ENCODE data around the gene PITPNC1. TPM values are rescaled to one million over a fixed set of nuclear protein-coding genes. Genes with fewer than 3 reads are reported as not detected.

Gene PITPNC1
- total and polyA plus RNA-seq, 2 donors (not counting 3 experiments of a cell fraction or from before 2014, with no cell fraction given), result 2.4 to 9.6 TPM

DNA sequence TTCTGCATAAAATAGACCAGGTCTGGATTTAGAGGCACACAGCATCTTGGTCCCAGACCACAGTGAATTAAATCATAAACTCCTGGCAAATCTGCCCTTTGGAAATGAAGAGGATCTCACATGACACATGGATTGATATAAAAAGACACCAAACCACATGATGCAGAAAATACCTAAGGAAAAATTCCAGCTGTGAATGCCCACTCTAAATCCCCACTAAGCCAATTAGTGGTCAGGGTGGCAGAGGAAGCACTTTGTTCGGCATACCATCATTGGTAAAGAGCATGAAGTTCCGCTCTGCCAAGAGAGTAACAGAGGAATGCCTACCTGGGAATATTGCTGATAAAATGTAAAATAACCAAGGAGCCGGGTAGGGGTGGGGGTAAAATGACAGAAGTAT is 308.3 kb downstream of the PITPNC1 start:
- Histone ChIP-seq H2AFZ (ENCODE audit: low read depth, low read length) (no peak overlapping the region), H3K36me3 (ENCODE audit: control insufficient read depth in 2 of 2, extremely low read depth in 1 of 2, insufficient read depth in 2 of 2, low read length in 2 of 2) (no peaks in the 10 kb centered on the region), H3K9me1 (replicated peaks; ENCODE audit: control insufficient read depth, extremely low read depth, insufficient read depth, low read length) (no peaks in the 10 kb centered on the region), H3K27me3 (ENCODE audit: control insufficient read depth in 2 of 2, insufficient read depth in 2 of 2, low read length in 2 of 2) (no peaks in the 10 kb centered on the region), H3K9ac (replicated peaks; ENCODE audit: extremely low read depth, insufficient read depth, low read length) (no peak overlapping the region), H3K4me3 (replicated peaks in 1 of 3; ENCODE audit: insufficient read depth in 1 of 3, low read depth in 1 of 3, low read length in 3 of 3) (no peak overlapping the region), H3K9me3 (replicated peaks; ENCODE audit: control insufficient read depth, insufficient read depth, low read length) (no peaks in the 10 kb centered on the region), H3K4me1 (ENCODE audit: control insufficient read depth, extremely low read depth, insufficient read depth, low read length) (no peaks in the 10 kb centered on the region), H3K79me2 (ENCODE audit: control insufficient read depth, insufficient read depth, low read length) (no peaks in the 10 kb centered on the region), H3K27ac (ENCODE audit: insufficient read depth, low read depth, low read length) (no peak overlapping the region), H3K4me2 (ENCODE audit: insufficient read depth, low read length) (no peak overlapping the region), H4K20me1 (replicated peaks; ENCODE audit: control insufficient read depth, extremely low read depth, insufficient read depth, low read length) (no peaks in the 10 kb centered on the region)
- no TSS peak for BruUV-seq (replicated peaks)
- DNase-seq (ENCODE audit: low read depth, low spot score) (no peak), FAIRE-seq (no peak)
- intact Hi-C loops (cut with micrococcal nuclease) (loop anchor here (5.0 kb wide), 2 partner anchors 53 to 128 kb away; no protein-coding TSS in a partner anchor), dilution Hi-C loops (cut with MboI; ENCODE audit: extremely low pct_ligation_motif_present, low sequenced_read_pairs) (no loop called here)
- no peak for TF ChIP-seq FOS (IDR thresholded peaks at IDR 0.05; ENCODE audit: borderline replicate concordance, insufficient read depth, low read length)
- TF ChIP-seq, protein P1, sequence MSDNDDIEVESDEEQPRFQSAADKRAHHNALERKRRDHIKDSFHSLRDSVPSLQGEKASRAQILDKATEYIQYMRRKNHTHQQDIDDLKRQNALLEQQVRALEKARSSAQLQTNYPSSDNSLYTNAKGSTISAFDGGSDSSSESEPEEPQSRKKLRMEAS (IDR thresholded peaks at IDR 0.05; ENCODE audit: insufficient read depth, insufficient read length), result no peak
- TF ChIP-seq POLR2A (IDR thresholded peaks at IDR 0.05; ENCODE audit: low read depth, low read length), result no peak
- no peak for TF ChIP-seq GATA2 (IDR thresholded peaks at IDR 0.05; ENCODE audit: insufficient read depth, insufficient read length, low read depth, low read length)
- TF ChIP-seq MYC (IDR thresholded peaks at IDR 0.05; ENCODE audit: low read depth, low read length), result no peak
- no peak for TF ChIP-seq EZH2 (IDR thresholded peaks at IDR 0.05; ENCODE audit: borderline replicate concordance, low read depth, low read length, severe bottlenecking)
- TF ChIP-seq JUN (IDR thresholded peaks at IDR 0.05; ENCODE audit: borderline replicate concordance, insufficient read depth, insufficient read length, low read depth), result no peak
- TF ChIP-seq POLR2AphosphoS5 (IDR thresholded peaks at IDR 0.05; ENCODE audit: insufficient read depth, low read depth, low read length), result no peak
- TF ChIP-seq, protein P2, sequence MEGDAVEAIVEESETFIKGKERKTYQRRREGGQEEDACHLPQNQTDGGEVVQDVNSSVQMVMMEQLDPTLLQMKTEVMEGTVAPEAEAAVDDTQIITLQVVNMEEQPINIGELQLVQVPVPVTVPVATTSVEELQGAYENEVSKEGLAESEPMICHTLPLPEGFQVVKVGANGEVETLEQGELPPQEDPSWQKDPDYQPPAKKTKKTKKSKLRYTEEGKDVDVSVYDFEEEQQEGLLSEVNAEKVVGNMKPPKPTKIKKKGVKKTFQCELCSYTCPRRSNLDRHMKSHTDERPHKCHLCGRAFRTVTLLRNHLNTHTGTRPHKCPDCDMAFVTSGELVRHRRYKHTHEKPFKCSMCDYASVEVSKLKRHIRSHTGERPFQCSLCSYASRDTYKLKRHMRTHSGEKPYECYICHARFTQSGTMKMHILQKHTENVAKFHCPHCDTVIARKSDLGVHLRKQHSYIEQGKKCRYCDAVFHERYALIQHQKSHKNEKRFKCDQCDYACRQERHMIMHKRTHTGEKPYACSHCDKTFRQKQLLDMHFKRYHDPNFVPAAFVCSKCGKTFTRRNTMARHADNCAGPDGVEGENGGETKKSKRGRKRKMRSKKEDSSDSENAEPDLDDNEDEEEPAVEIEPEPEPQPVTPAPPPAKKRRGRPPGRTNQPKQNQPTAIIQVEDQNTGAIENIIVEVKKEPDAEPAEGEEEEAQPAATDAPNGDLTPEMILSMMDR (IDR thresholded peaks at IDR 0.05; ENCODE audit: extremely low read depth in 1 of 2, insufficient read depth in 1 of 2, low read depth in 1 of 2, low read length in 2 of 2), result no peak
- POLR2A ChIA-PET, result no interaction called here
- CTCF ChIA-PET, result interaction anchor here (0.6 kb wide), 1 partner anchor 16 kb away, joined by 3 read pairs; no protein-coding TSS in a partner anchor

All from endothelial cell of umbilical vein (primary cell).